Hematopoietic multipotent progenitor cell treated with erythropoietin and hydrocortisone succinate and interleukin-3 and kit ligand, for 17 days (in vitro differentiated cells): Measurements from ENCODE around the gene EML5.
A peak's percentile ranks its signal among the peaks of the same experiment; 100 is the strongest.

Experiments
- DNase-seq: peaks from one replicate; pipeline ENCODE4 v3.0.0-alpha.2; 2015; ENCODE audit warnings: low spot score

Gene EML5

GRCh38 chr14:88614218-88614907 is 178.4 kb downstream of the EML5 start:
- DNase-seq = no peak

- no peak for DNase-seq
These were observed 179.2 kb downstream of the EML5 start for GRCh38 chr14:88613552-88614010.

GRCh38 chr14:88612981-88613380 is 179.8 kb downstream of the EML5 start:
- DNase-seq = no peak

DNA sequence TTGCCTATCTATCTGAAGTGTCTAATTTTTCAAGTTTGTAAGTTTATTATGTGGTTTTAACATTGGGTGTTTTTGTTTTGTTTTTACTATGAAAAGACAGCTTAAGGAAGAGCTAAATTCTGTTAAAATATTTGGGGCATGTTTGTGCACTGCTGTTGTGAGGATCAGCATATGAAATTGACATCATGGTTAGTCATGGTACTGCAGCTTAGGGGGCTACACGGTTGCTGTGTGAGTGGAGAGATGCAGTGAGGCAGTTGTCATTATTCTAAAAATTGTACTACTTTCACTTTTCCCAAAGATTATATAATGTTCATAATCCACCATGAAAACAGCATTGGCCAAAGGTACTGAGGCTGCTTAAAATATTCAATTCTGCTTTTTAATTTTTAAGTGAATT is 180.9 kb downstream of the EML5 start:
- DNase-seq = no peak

DNA sequence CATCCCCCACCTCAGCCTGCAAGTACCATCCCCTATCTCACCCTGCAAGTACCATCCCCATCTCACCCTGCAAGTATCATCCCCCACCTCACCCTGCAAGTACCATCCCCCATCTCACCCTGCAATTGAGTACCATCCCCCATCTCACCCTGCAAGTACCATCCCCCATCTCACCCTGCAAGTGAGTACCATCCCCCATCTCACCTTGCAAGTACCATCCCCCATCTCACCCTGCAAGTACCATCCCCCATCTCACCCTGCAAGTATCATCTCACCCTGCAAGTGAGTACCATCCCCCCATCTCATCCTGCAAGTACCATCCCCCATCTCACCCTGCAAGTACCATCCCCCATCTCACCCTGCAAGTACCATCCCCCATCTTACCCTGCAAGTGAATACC is 184.9 kb downstream of the EML5 start:
- no peak for DNase-seq

DNA sequence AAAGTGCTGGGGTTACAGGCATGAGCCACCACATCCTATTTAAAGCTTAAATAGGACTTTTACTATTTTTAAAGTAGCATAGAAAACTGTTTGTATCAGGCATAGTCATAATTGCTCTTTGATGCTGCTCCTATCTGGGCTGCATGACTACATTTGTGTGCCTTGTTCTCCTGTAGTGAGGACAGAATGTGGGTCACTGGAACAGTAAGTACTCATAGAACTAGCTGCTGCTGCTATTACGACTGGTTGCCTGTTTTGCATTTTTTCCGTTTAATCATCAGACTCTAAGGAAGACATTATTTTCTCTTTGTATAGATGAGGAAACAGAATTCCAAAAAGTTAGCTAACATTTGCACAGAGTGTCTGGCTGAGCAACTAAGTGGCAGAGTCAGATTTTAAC is 187.2 kb downstream of the EML5 start:
- DNase-seq = no peak

- DNase-seq = no peak
These were observed 188.5 kb downstream of the EML5 start for GRCh38 chr14:88604212-88604611.

- no peak for DNase-seq
These were observed 192.9 kb downstream of the EML5 start for GRCh38 chr14:88599761-88600439.

DNA sequence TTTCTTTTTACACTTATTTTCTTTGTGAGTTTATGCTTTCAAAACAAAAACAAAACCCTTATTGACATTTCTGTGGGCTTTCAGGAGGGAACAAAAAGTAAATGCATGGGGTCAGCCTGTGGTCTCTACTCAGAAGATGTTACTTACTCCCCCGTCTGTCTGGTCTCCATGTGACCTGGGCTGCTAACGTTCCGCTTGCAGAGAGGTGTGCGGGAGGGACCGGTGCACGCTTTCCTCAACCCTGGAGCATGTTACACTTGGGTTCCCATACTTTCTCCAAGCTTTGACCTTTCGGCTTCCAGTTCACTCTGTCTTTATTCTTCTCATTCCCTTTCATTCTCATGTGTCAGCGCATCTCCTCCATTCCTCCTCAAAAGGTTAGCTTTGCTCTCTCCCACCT is 193.4 kb downstream of the EML5 start:
- DNase-seq = no peak

- no peak for DNase-seq
These were observed 194.6 kb downstream of the EML5 start for GRCh38 chr14:88598097-88598675.

DNA sequence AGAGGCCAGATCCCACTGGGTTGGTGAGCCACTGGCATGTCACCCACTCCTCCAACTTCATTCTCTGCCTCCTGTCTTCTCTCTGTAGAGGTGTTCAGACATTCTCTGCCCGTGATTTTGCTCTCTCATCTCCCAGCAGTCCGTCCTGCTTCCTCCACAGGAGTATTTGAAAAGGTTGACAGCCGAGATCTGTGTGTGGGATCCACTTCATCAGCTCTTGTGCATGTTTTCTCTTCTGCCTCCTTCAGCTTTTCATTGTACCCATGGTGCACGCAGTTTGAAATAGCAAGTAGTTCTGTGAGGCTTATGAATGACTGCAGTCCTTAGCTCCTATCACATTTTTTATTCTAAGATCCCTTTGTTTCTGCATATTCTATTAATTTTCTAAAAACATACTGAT is 195.2 kb downstream of the EML5 start:
- no peak for DNase-seq

DNA sequence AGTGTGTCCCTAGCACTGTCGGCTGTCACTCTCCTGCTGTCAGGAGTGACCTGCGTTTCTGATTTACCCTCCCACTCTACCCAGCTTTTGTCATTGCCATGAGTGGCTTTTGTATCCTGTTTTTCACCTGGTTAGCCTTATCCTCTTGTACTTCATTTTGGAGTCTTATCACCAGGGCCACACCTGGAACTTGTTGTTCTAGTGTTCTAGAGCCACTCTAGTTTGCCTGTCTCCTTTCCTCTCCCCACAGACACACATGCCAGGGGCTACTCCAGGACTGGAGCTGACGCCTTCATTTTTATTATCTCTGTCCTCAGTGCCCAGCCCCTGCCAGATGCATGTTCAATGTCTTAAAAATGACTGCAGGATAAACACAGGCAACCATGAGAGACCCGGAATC is 195.7 kb downstream of the EML5 start:
- DNase-seq = no peak

- DNase-seq = no peak
These were observed 200.7 kb downstream of the EML5 start for GRCh38 chr14:88592031-88592430.

- no peak for DNase-seq
These were observed 202.6 kb downstream of the EML5 start for GRCh38 chr14:88590173-88590572.

DNA sequence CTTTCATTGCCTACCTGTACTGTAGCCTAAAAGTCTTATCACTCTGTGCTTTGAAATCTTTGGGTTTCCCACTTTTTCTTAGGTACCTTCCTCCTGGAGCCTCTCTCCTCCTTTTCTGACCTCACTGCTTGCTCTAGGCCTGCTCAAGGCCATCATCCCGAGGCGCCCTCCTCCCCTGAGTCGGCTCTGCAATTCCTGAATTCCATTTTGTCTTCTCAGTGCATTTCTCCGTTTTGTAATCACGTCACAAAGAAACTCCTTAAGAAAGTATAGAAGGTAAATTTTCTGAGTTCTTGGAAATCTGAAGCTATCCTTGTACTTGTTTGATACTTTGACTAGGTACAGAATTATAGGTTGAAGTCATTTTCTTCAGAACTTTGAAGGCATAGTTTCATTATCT is 204.7 kb downstream of the EML5 start:
- DNase-seq = no peak

DNA sequence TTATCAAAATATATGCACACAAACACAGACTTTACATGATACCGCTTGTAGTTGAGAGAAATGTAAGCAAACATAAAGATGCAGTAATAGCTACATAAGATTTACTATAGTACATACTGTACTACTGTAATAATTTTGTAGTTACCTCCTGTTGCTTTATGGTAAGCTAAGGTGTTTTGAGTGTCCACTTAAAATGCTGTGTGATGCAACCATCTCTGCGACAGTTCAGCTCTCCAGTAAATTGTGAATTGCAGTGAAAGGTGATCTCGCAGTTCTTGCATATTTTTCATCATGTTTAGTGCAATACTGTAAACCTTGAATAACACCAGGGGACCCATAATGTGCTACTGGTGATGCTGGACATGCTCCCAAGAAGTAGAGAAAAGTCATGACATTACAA is 208.3 kb downstream of the EML5 start:
- no peak for DNase-seq

DNA sequence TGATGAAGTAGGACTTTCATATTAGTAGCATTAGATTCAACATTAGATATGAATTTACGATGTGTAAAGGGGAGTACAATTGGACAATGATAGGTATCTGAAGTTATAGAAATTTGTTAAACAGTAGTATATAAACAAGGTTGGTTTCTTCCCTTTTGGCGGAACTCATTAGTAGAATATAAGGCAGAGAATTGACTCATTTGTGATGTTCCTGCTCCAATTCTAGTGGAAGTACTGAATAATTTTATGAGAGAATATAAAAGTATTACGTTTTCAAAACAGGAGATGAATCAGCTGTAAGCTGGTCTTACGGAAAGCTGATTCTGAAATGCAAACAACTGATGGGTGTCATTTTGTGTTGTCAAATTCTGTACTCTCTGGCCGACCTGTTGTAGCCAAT is 216.5 kb downstream of the EML5 start:
- no peak for DNase-seq

GRCh38 chr14:88572117-88572516 is 220.6 kb downstream of the EML5 start:
- DNase-seq = no peak

DNA sequence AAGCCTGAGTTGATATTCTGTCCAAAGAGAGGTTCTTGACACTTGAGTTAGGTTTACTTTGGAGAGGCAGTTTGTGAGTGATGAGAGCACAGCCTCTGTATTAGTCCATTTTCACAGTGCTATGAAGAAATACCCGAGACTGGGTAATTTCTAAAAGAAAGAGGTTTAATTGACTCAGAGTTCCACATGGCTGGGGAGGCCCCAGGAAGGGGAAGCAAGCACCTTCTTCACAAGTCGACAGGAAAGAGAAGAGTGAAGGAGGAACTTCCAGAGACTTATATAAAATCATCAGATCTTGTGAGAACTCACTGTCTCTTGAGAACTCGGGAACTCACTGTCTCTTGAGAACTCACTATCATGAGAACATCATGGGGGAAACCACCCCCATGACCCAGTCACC is 224.6 kb downstream of the EML5 start:
- DNase-seq = no peak

DNA sequence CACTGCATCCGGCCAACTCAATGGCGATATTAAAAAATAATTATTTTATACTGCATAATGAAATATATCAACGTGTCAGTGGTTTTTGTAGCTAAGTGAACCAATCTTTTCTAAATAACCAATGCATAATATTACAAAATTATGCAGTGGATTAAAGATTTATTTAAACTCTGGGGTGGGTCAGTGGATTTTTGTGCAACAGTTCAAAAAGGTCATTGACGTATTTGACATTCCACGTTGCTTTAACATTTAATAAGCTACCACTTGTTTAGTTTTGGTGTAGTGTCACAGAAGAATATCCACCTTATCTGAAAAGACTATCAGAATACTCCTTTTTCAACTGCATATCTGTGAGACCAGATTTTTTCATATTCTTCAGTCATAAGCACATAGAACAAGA is 227.3 kb downstream of the EML5 start:
- DNase-seq = no peak

DNA sequence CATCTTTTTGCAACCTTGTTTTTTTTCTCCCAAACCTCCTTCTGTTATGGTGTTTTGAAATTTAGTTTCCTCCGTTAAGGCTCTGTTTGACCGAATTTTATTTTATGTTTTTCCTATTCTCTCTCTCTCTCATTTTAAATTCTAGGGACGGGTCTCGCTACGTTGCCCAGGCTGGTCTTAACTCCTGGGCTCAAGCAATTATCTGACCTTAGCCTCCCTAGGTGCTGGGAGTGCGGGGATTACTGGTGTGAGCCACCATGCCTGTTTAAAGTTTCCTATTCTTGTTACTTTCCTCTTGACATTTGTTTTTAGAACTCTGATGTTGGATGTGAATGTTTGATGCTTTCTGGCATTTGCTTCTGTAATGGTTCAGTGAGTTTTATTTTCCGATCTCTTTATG is 228.9 kb downstream of the EML5 start:
- DNase-seq = no peak

DNA sequence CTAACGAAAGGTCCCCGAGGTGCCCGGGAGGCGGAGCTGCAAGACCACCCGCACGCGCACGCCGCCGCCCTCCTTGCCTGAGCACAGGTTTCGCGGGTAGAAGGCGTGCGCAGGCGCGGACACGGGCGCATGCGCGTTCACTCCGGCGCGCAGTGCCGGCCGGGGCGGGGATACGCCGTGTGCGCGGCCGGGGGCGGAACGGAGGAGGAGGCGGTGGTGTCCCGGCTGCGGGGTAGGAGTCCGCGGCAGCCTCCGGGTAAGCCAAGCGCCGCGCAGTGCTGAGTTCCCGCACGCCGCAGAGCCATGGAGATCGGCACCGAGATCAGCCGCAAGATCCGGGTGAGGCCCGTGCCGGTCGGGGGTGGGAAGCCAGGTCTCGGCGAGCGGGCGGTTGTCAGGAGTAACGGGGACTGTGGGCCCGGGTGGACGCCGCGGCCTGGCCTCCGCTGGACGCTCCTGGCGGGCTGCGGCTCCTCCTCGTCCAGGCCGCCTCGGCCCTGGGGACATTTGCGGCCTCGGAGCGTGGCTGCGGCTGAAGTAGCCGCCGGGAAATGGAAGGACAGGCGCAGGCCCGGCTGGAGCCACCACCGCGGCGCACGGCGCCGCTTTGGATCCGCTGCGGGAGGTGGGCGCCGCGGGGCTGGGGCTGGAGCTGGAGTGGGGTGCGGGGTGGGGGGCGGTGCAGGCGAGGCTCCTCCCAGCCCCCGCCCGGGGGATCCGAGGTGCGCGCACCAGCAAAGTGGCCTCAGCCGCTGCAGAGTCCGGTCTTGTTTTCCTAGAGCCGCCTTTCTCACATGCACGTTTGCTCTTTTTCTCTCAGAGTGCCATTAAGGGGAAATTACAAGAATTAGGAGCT is 229.7 kb downstream of the EML5 start, which contains the start of gene ZC3H14:
Gene ZC3H14 (plus strand): TSS at position 207 of the 856 bp plus-strand sequence. CDS start 97 bp downstream, at position 304.
- DNase-seq = peak; percentile 77

GRCh38 chr14:88562532-88562830 is 230.3 kb downstream of the EML5 start:
- no peak for DNase-seq
